COLO829 (cell line): ENCODE data around the gene DYRK1A.

Experiments used
- DNase-seq: peaks from one replicate; pipeline ENCODE4 v3.0.0; 2012; ENCODE audit warnings: low spot score

Gene DYRK1A

GRCh38 chr21:37385179-37385765, 18.7 kb downstream of the DYRK1A start:
- no peak for DNase-seq

GRCh38 chr21:37386151-37386550, 19.6 kb downstream of the DYRK1A start:
- no peak for DNase-seq

DNA sequence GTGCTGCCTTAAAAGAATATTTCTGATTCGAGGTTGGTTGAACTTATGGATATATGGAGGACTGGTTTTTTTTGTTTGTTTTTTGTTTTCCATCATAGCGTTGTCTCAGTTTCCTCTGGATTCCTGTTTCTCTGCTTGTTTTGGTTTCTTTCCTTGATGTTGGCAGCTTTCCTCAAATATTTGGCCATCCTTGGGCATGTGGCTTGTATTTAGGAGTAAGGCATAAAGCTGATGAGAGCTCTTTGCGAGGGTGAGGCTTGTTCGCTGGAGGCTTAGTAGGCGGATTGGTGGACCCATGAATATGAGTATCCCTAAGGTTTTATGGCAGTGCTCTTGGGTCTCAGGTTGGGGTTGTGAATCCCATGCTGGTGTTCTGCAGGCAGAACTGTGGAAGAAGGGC, 22.9 kb downstream of the DYRK1A start:
- DNase-seq: no peak

DNA sequence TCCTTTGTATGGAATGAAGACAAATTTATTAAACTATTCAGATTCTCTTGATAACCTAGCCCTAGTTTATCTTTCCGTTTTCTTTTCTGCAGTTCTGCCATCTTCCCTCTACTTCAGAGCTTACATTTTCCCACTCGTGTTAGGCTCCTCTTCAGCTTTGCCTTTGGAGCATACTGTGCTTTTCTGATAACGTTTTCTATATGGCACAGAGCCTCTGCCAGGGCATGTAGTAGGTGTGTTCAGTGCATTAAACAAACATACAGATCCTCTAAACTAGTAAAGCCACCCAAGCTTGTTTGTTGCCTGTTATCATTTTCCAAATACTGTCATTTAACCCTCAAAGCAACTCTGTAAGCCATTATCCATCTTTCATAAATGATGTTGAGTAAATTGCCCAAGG, 25.1 kb downstream of the DYRK1A start:
- DNase-seq: no peak

DNA sequence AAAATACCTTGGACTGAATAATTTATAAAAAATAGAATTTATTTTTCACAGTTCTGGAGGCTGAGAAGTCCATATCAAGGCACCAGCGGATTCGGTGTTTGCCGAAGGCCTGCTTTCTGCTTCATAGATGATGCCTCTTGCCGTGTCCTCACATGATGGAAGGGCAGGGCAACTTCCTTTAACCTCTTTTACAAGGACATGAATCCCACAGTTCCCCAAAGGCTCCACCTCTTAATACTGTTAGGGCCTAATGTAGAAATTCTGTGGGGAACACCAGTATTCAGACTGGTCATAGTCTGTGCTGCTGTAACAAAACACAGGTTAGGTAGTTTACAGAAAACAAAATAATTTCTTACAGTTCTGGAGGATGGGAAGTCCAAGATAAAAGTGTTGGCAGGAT, 25.9 kb downstream of the DYRK1A start:
- no peak for DNase-seq

DNA sequence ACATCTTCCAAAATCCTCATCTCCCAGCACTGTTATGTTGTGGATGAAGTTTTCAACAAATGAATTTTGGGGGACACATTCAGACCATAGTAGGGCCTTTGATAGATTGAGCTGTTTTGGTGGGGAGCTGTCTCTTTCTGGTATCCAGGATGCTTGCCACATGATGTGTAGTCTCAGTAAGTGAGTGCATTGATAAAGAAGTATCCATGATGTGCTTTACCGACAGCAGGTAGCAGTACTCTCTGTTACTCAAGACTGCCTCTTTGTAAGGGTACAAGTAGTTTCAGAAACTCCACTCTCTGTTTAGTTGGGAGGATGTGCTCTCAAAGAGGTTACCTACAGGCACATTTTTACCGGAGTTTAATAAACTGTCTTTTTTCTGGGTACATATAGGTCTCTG, 26.5 kb downstream of the DYRK1A start:
- DNase-seq: no peak

GRCh38 chr21:37393786-37394185, 27.2 kb downstream of the DYRK1A start:
- no peak for DNase-seq

- no peak for DNase-seq
These were observed 29.4 kb downstream of the DYRK1A start for GRCh38 chr21:37395961-37396360.

- no peak for DNase-seq
These were observed 30.3 kb downstream of the DYRK1A start for GRCh38 chr21:37396855-37397254.

- DNase-seq: no peak
These were observed 32.1 kb downstream of the DYRK1A start for GRCh38 chr21:37398697-37399096.

DNA sequence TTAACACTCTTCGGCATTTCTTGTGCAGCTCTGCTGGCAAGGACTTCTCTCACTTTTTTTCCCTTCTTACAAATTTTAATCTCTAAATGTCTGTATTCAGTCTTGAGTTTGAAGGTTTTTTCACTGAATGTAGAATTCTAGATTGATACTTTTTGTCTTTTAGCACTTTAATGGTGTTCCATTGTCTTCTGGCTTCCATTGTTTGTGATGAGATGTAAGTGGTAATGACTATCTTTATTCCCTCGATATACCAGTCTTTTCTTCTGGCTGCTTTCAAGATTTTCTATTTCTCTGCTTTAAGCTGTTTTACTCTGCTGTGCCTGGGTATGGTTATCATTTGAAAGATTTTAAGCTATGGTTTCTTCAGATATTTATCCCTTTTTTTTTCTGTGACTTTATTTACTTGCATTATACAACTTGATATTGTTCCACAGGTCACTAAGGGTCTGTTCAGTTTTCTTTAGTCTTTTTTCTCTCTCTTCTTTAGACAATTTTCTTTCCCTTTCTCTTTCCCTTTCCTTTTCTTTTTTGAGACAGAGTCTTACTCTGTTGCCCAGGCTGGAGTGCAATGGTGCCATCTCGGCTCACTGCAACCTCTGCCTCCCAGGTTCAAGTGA, 35.8 kb downstream of the DYRK1A start:
- no peak for DNase-seq

DNA sequence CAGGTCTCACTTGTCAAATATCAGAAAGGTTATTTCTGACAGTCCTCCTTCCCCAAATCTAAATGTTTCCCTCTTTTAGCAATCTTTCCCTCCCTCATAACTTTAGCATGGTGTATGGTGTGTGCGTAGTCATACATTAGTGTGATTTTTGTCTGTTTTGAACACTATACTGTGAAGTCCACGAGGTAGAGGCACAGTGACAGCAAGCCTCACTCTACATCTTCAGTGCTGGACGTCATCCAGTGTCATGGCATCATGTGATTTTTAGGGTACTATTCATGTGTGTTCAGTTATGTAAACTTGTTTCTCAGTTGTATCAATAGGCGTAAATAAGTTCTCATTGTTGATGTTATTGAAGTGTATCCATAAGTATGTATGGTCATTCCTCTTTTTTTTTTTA, 39.1 kb downstream of the DYRK1A start:
- DNase-seq: no peak

- no peak for DNase-seq
These were observed 41.3 kb downstream of the DYRK1A start for GRCh38 chr21:37407719-37408420.

GRCh38 chr21:37408464-37409193, 42.1 kb downstream of the DYRK1A start:
- DNase-seq: no peak

GRCh38 chr21:37410639-37411038, 44.1 kb downstream of the DYRK1A start:
- DNase-seq: no peak

GRCh38 chr21:37412603-37413360, 46.2 kb downstream of the DYRK1A start:
- DNase-seq: no peak

DNA sequence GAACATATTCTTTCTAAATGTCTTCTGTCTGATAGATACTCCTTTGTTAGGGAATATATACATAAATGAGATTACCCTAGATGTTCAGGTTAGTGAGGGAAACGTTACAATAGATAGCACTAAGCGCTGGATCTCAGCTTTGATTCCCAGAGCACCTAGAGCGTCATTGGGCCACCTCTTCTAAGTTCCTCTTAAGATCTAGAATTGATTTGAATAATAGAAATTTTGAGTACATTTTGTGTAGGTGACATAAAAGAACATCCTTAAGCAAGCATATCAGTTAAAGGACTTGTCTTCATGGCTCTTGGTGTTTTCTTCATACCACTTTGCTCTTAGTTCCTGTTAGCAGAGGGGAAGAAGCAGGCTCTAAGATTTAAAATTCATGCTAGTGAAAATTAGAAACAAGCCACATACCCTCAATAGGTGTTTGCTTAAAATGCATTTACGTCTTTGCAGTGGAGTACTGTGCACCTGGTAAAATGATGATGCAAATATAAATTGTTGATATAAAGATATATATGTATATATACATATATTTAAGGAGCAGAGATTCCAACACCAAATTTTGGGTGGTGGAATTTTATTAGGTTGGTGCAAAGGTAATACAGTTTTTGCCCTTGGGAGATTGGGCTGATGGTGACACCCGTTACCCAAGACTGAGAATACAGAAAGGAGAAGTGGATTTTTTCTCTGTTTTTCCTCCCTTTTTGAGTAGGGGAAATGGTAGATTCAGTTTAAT, 47.1 kb downstream of the DYRK1A start:
- DNase-seq: no peak

GRCh38 chr21:37414292-37415253, 48.0 kb downstream of the DYRK1A start:
- no peak for DNase-seq

GRCh38 chr21:37415939-37416338, 49.4 kb downstream of the DYRK1A start:
- no peak for DNase-seq

GRCh38 chr21:37416914-37417313, 50.3 kb downstream of the DYRK1A start:
- DNase-seq: no peak
